ENCODE data around the gene BEX4. TPM values are rescaled to one million over a fixed set of nuclear protein-coding genes. Genes with fewer than 3 reads are reported as not detected.

BEX4 gene
- total and polyA plus RNA-seq, 2 of the 8 experiments (the other 6 are each of a cell fraction or from before 2014, with no cell fraction given), result 27.2 to 45.1 TPM

GRCh38 chrX:103210056-103210455 is 4.9 kb upstream of the BEX4 start:
- H3K4ac ChIP-seq (replicated peaks; ENCODE audit: insufficient read length, low read depth, low read length), result no peak overlapping the region
- H4K5ac ChIP-seq (ENCODE audit: insufficient read length, low read depth, low read length), result no peak overlapping the region
- no peak overlapping the region for H3K18ac ChIP-seq (ENCODE audit: extremely low read depth, low read length)
- H3K4me2 ChIP-seq (ENCODE audit: insufficient read depth in 1 of 2, low read depth in 2 of 2, low read length in 2 of 2), result no peak overlapping the region
- no peak overlapping the region for H2BK120ac ChIP-seq (replicated peaks; ENCODE audit: low read depth, low read length)
- no peaks in the 10 kb centered on the region for H3K4me1 ChIP-seq (replicated peaks in 1 of 4; ENCODE audit: control insufficient read depth in 3 of 4, insufficient read depth in 4 of 4, low read length in 3 of 4)
- H4K8ac ChIP-seq (ENCODE audit: extremely low read depth, insufficient read depth, low read length), result no peak overlapping the region
- no peak overlapping the region for H2BK12ac ChIP-seq (ENCODE audit: low read depth, low read length)
- no peak overlapping the region for H2AK5ac ChIP-seq (ENCODE audit: low read depth, low read length)
- H3K23me2 ChIP-seq (ENCODE audit: low read depth, low read length), result no peaks in the 10 kb centered on the region
- no peak overlapping the region for H2BK5ac ChIP-seq (ENCODE audit: low read depth, low read length)
- CTCF ChIA-PET (ENCODE audit: partially characterized antibody), result interaction anchor here (1.4 kb wide), 1 partner anchor 119 kb away, joined by 6 read pairs; the partner anchor contains the start of gene TCEAL7
- no peak overlapping the region for H3K4me3 ChIP-seq (ENCODE audit: extremely low read depth in 1 of 4, insufficient read depth in 2 of 4, low read depth in 3 of 4, low read length in 4 of 4)
- no peak overlapping the region for H2AFZ ChIP-seq (ENCODE audit: low read length)
- FAIRE-seq, result no peak
- no peak overlapping the region for H3K23ac ChIP-seq (ENCODE audit: insufficient read length)
- no peak overlapping the region for H3K14ac ChIP-seq (ENCODE audit: insufficient read length)
- no peak overlapping the region for H3K9ac ChIP-seq (replicated peaks in 1 of 4; ENCODE audit: extremely low read depth in 1 of 4, low read depth in 3 of 4, low read length in 3 of 4)
- no peak overlapping the region for H2BK20ac ChIP-seq (ENCODE audit: low read length)
- no peaks in the 10 kb centered on the region for H3K79me2 ChIP-seq (ENCODE audit: control insufficient read depth in 1 of 2, insufficient read depth in 2 of 2, low read length in 2 of 2)
- POLR2A ChIA-PET (ENCODE audit: partially characterized antibody), result no interaction called here
- H3K9me3 ChIP-seq (ENCODE audit: insufficient read depth in 2 of 2, low read depth in 1 of 2, low read length in 1 of 2), result no peaks in the 10 kb centered on the region
- no peaks in the 10 kb centered on the region for H3K36me3 ChIP-seq (ENCODE audit: control insufficient read depth in 2 of 4, insufficient read depth in 4 of 4, low read length in 3 of 4)
- H3K79me1 ChIP-seq (ENCODE audit: low read depth, low read length), result no peaks in the 10 kb centered on the region
- no peaks in the 10 kb centered on the region for H3K27me3 ChIP-seq (replicated peaks in 1 of 4; ENCODE audit: control insufficient read depth in 3 of 4, extremely low read depth in 1 of 4, insufficient read depth in 3 of 4, low read length in 3 of 4)
- H3K27ac ChIP-seq (ENCODE audit: low read depth, low read length), result no peak overlapping the region
- no peak for DNase-seq (ENCODE audit: low read depth in 1 of 2, low spot score in 2 of 2)
- H4K91ac ChIP-seq (replicated peaks; ENCODE audit: insufficient read length, low read length), result no peak overlapping the region
- H2BK15ac ChIP-seq (ENCODE audit: low read length), result no peak overlapping the region
- 87% methylated on average over 4 of the region's 5 CpGs; no CpG with 5 or more reads in 1 of the 2 experiments for WGBS, 2 experiments (ENCODE audit: extremely low coverage in 1 of 2, insufficient coverage in 1 of 2, insufficient read length in 1 of 2, insufficient replicate concordance in 2 of 2, low coverage in 1 of 2, low lambda C conversion rate in 2 of 2, missing lambda C conversion rate in 1 of 2)
- no peak overlapping the region for H3K56ac ChIP-seq (replicated peaks; ENCODE audit: insufficient read length, low read depth, low read length)
- H4K20me1 ChIP-seq (replicated peaks in 1 of 2; ENCODE audit: control insufficient read depth in 1 of 2, insufficient read depth in 2 of 2, low read length in 2 of 2), result no peaks in the 10 kb centered on the region
- TF ChIP-seq EZH2 (IDR thresholded peaks at IDR 0.05; ENCODE audit: low read depth, low read length, severe bottlenecking), result no peak
- no peak for TF ChIP-seq SRF (IDR thresholded peaks at IDR 0.05; ENCODE audit: low read depth, low read length)
- TF ChIP-seq JUND (IDR thresholded peaks at IDR 0.05; ENCODE audit: low read length), result no peak
- no peak for TF ChIP-seq NRF1 (IDR thresholded peaks at IDR 0.05; ENCODE audit: low read depth, low read length)
- TF ChIP-seq GTF2F1 (IDR thresholded peaks at IDR 0.05; ENCODE audit: borderline replicate concordance, low read depth, low read length), result no peak
- no peak for TF ChIP-seq RFX5 (IDR thresholded peaks at IDR 0.05; ENCODE audit: borderline replicate concordance, low read depth, low read length)
- TF ChIP-seq SP2 (IDR thresholded peaks at IDR 0.05; ENCODE audit: low read length), result no peak
- TF ChIP-seq SIN3A (conservative IDR thresholded peaks at IDR 0.05 in 1 of 2, IDR thresholded peaks at IDR 0.05 in 1 of 2; ENCODE audit: low read depth in 1 of 2, low read length in 2 of 2), result no peak

Data from H1 (cell line).